NT2/D1 (cell line): ENCODE measurements around the gene NR2C1.

ENCODE experiments used
- YY1 ChIP-seq: IDR thresholded peaks from 2 replicates; pipeline ENCODE4 v1.6.1; 2011; ENCODE audit not compliant: insufficient read length, insufficient read depth
- ZNF274 ChIP-seq: IDR thresholded peaks from 2 replicates; pipeline ENCODE4 v1.6.1; 2011; ENCODE audit warnings: mild to moderate bottlenecking, low read depth, low read length

DNA sequence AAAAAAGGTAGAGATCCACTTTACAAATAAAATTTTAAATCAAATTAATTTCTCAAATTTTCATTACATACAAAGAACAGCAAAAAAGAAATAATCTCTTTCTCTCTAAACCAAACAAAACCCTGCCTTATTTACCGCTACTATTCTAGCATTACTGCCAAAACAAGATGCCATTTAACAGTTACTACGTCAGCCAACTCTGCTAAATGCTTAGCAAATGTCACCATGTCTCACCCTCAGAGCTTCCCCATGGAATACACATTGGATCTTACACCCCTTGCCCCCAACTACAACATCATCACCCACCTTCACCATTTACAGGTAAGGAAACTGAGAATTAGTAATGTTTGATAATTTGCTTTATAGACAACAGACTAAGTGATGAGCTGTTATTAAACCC is 23.0 kb upstream of the NR2C1 start:
- no peak for TF ChIP-seq YY1
- TF ChIP-seq ZNF274 = no peak
